OCI-LY3 (cell line): Measurements from ENCODE around the gene NUDT21.

ENCODE experiments used
- CTCF ChIP-seq: fragments of 200-600, 300-600 bp; sonication (generic); IDR thresholded peaks from 2 replicates; pipeline ENCODE4 v1.5.1; 2014; ENCODE audit warnings: antibody characterized with exemption, low read length, low read depth
- EZH2phosphoT487 ChIP-seq: fragments of 200-600 bp; shearing (Covaris generic); IDR thresholded peaks from 2 replicates; pipeline ENCODE4 v1.6.1; 2018; ENCODE audit warnings: antibody characterized with exemption, mixed run types, low read depth

GRCh38 chr16:56450986-56451752, at the start of gene NUDT21, which contains the start of gene OGFOD1:
- no peak for TF ChIP-seq CTCF
- TF ChIP-seq EZH2phosphoT487: no peak
